CD14-positive monocyte (primary cell): Measurements from ENCODE around the gene ENO2. TPM values are rescaled to one million over a fixed set of nuclear protein-coding genes. Genes with fewer than 3 reads are reported as not detected.

Experiments used
- DNase-seq, 3 donors: peaks; one replicate each; pipeline ENCODE4 v3.0.0-alpha.2; 2011 to 2022
- H2AFZ ChIP-seq: 2 replicates; pipeline ENCODE4 v1.6.0; 2012; ENCODE audit warnings: mild to moderate bottlenecking, low read depth, low read length, inconsistent platforms; ENCODE audit not compliant: insufficient read depth, poor library complexity, severe bottlenecking
- H3K27ac ChIP-seq, 2 donors: 1 replicate in 1 of 2; 2 replicates in 1 of 2; pipeline ENCODE4 v1.5.1; 2012 to 2013; ENCODE audit warnings: low read length in 2 of 2, control low read depth in 1 of 2, inconsistent platforms in 1 of 2, low read depth in 1 of 2, mild to moderate bottlenecking in 1 of 2
- H3K27me3 ChIP-seq, 2 donors: one replicate each; pipeline versions ENCODE4 v1.6.0 to v1.6.1; 2011 to 2013; ENCODE audit warnings: low read length in 2 of 2; ENCODE audit not compliant: control insufficient read depth in 2 of 2, insufficient read depth in 2 of 2
- H3K36me3 ChIP-seq, 2 donors: replicated peaks in 1 of 2; 1 replicate in 1 of 2; 2 replicates in 1 of 2; pipeline versions ENCODE4 v1.5.1 to v1.6.1; 2012 to 2013; ENCODE audit warnings: low read length in 2 of 2, control low read depth in 1 of 2, inconsistent platforms in 1 of 2, mild to moderate bottlenecking in 1 of 2; ENCODE audit not compliant: insufficient read depth in 2 of 2, control insufficient read depth in 1 of 2
- H3K4me1 ChIP-seq, 2 donors: 1 replicate in 1 of 2; 2 replicates in 1 of 2; pipeline versions ENCODE4 v1.5.1 to v1.6.1; 2012 to 2013; ENCODE audit warnings: low read length in 2 of 2, control low read depth in 1 of 2, inconsistent platforms in 1 of 2, mild to moderate bottlenecking in 1 of 2, moderate library complexity in 1 of 2; ENCODE audit not compliant: insufficient read depth in 2 of 2, control insufficient read depth in 1 of 2
- H3K4me2 ChIP-seq: replicated peaks from 2 replicates; pipeline ENCODE3; 2012; ENCODE audit warnings: low read length, moderate library complexity, mild to moderate bottlenecking; ENCODE audit not compliant: poor library complexity, severe bottlenecking; ENCODE audit errors: extremely low read depth
- H3K4me3 ChIP-seq, 3 experiments: fragments of 200-600 bp in 1 of 3; sonication (generic) in 1 of 3; replicated peaks in 1 of 3; 1 replicate in 2 of 3; 2 replicates in 1 of 3; pipeline ENCODE4 v1.5.1; 2011 to 2013; ENCODE audit warnings: low read length in 3 of 3, mild to moderate bottlenecking in 3 of 3, control low read depth in 2 of 3, low read depth in 2 of 3, inconsistent platforms in 1 of 3, moderate library complexity in 1 of 3
- H3K79me2 ChIP-seq: 2 replicates; pipeline ENCODE4 v1.6.0; 2012; ENCODE audit warnings: mild to moderate bottlenecking, control low read depth, inconsistent platforms, low read length, moderate library complexity; ENCODE audit not compliant: insufficient read depth
- H3K9ac ChIP-seq: 2 replicates; pipeline ENCODE4 v1.6.0; 2017; ENCODE audit warnings: low read length, mild to moderate bottlenecking; ENCODE audit not compliant: insufficient read depth, poor library complexity, severe bottlenecking
- H3K9me3 ChIP-seq, 2 donors: replicated peaks in 1 of 2; 1 replicate in 1 of 2; 2 replicates in 1 of 2; pipeline versions ENCODE4 v1.5.1 to v1.6.1; 2012 to 2013; ENCODE audit warnings: low read length in 2 of 2, control low read depth in 1 of 2; ENCODE audit not compliant: control insufficient read depth in 1 of 2, insufficient read depth in 1 of 2
- H4K20me1 ChIP-seq: 2 replicates; pipeline ENCODE4 v1.6.0; 2012; ENCODE audit warnings: mild to moderate bottlenecking, low read length, control low read depth, moderate library complexity; ENCODE audit not compliant: insufficient read depth
- H3K27ac Mint-ChIP-seq, 7 donors: one replicate each; pipeline ENCODE4 v1.8.0; 2020; ENCODE audit warnings: mild to moderate bottlenecking in 7 of 7, mixed read lengths in 7 of 7, moderate library complexity in 6 of 7, inconsistent platforms in 2 of 7
- H3K27me3 Mint-ChIP-seq, 3 donors: one replicate each; pipeline ENCODE4 v1.8.0; 2021 to 2022; ENCODE audit warnings: low read depth in 3 of 3, mild to moderate bottlenecking in 3 of 3, mixed read lengths in 3 of 3, moderate library complexity in 3 of 3, inconsistent platforms in 1 of 3
- H3K36me3 Mint-ChIP-seq, 2 donors: one replicate each; pipeline ENCODE4 v1.8.0; 2020; ENCODE audit warnings: mixed read lengths in 2 of 2, inconsistent platforms in 1 of 2, mild to moderate bottlenecking in 1 of 2
- H3K4me1 Mint-ChIP-seq: one replicate; pipeline ENCODE4 v1.8.0; 2020; ENCODE audit warnings: mild to moderate bottlenecking, mixed read lengths
- H3K4me3 Mint-ChIP-seq, 2 donors: one replicate each; pipeline ENCODE4 v1.8.0; 2020; ENCODE audit warnings: mild to moderate bottlenecking in 2 of 2, mixed read lengths in 2 of 2, moderate library complexity in 1 of 2
- H3K9me3 Mint-ChIP-seq, 7 donors: one replicate each; pipeline ENCODE4 v1.8.0; 2020 to 2022; ENCODE audit warnings: mixed read lengths in 7 of 7, mild to moderate bottlenecking in 6 of 7, moderate library complexity in 6 of 7, inconsistent platforms in 2 of 7
- CTCF ChIP-seq: fragments of 200-600 bp; IDR thresholded peaks from one replicate; pipeline ENCODE4 v1.8.0; 2022; ENCODE audit warnings: antibody characterized with exemption, mild to moderate bottlenecking
- WGBS: methylation state at CpG from one replicate; pipeline ENCODE4 v1.1.5; 2013; ENCODE audit warnings: missing lambda C conversion rate; ENCODE audit not compliant: insufficient coverage; 5-methylcytosine and 5-hydroxymethylcytosine counted together
- intact Hi-C, 2 donors: fragments of 100-400 bp; cut with micrococcal nuclease; formaldehyde crosslinking; loops; one replicate each; pipeline versions ENCODE4 v1.15.0 to v1.15.1; 2023
- polyA plus RNA-seq, 3 donors: library from polyadenylated mRNA; depleted of rRNA in 1 of 3; unstranded in 2 of 3; stranded (reverse) in 1 of 3; fragments of 300-500 nt in 2 of 3; fragments of >200 nt in 1 of 3; fragmentation: Illumina TruSeq in 2 of 3; gene quantifications; 1 replicate in 2 of 3; 2 replicates in 1 of 3; pipeline ENCODE4 v1.2.3, GENCODE V29; 2012 to 2021

Gene ENO2
- polyA plus RNA-seq, 3 donors, result 0.09 to 0.43 (median 0.19) TPM

- peak overlapping the region in 4 of 7 donors; percentile 18 to 81 (median 49) for H3K27ac Mint-ChIP-seq
- TF ChIP-seq CTCF, result no peak
- peaks cover 0 to 3% (median 0%) of the 10 kb centered on the region in 3 donors for H3K27me3 Mint-ChIP-seq
- Histone ChIP-seq H3K79me2 (peaks cover 61% of the 10 kb centered on the region), H3K27ac (peak overlapping the region in 1 of 2 donors; percentile 22), H3K4me3 (peak overlapping the region in 1 of 3 experiments; percentile 92), H3K4me2 (peak overlapping the region; percentile 96), H3K27me3 (no peaks in the 10 kb centered on the region), H3K9me3 (no peaks in the 10 kb centered on the region), H3K36me3 (peaks cover 15 to 21% of the 10 kb centered on the region in 2 donors), H3K9ac (no peak overlapping the region), H4K20me1 (peaks cover 55% of the 10 kb centered on the region), H3K4me1 (peaks cover 46 to 72% of the 10 kb centered on the region in 2 donors), H2AFZ (no peak overlapping the region)
- H3K4me1 Mint-ChIP-seq, result peaks cover 65% of the 10 kb centered on the region
- no peak for DNase-seq
- peak overlapping the region; percentile 87 to 92 for H3K4me3 Mint-ChIP-seq
- intact Hi-C loops, result loop anchor here (5.0 kb wide), 3 partner anchors 36 to 91 kb away; partner anchors contain the start of genes C12orf57 (in 1 of the 2) and RNU7-1 (in 1 of the 2)
- peaks cover 26 to 38% of the 10 kb centered on the region in 2 donors for H3K36me3 Mint-ChIP-seq
- H3K9me3 Mint-ChIP-seq, result no peaks in the 10 kb centered on the region
- 78% methylated on average over 6 of the region's 12 CpGs for WGBS
Observed at GRCh38 chr12:6871052-6871957, 43.1 kb upstream of the ENO2 start.
